Peyer's patch (tissue), 4 donors: ENCODE data around the gene CLNK.

Source experiments
- CTCF ChIP-seq, 6 experiments: fragments of 450-650 bp in 4 of 6; fragments of 200-600 bp in 2 of 6; sonication (generic) in 1 of 6; IDR thresholded peaks; one replicate each; pipeline ENCODE4 v1.5.1; 2017 to 2019; ENCODE audit warnings: antibody characterized with exemption in 6 of 6, mild to moderate bottlenecking in 3 of 6, moderate library complexity in 1 of 6
- POLR2A ChIP-seq, 2 donors: fragments of 450-650 bp; IDR thresholded peaks; one replicate each; pipeline ENCODE4 v1.5.1; 2017; ENCODE audit warnings: antibody characterized with exemption in 2 of 2, mild to moderate bottlenecking in 2 of 2, moderate library complexity in 2 of 2

- TF ChIP-seq POLR2A (IDR thresholded peaks at IDR 0.05) (no peak), CTCF (IDR thresholded peaks at IDR 0.05) (no peak)
Observed at GRCh38 chr4:10598829-10599228, 85.7 kb downstream of the CLNK start.
